Fibroblast of lung (primary cell): ENCODE measurements around the gene ATG7. TPM values are rescaled to one million over a fixed set of nuclear protein-coding genes. Genes with fewer than 3 reads are reported as not detected.
A peak's percentile ranks its signal among the peaks of the same experiment; 100 is the strongest.

Experiments
- DNase-seq, 2 donors: peaks; one replicate each; pipeline versions ENCODE4 v3.0.0 to v3.0.0-alpha.2; 2010; ENCODE audit warnings: low read depth in 2 of 2
- H2AFZ ChIP-seq: 2 replicates; pipeline ENCODE4 v1.5.1; 2012; ENCODE audit warnings: low read length, control low read depth, inconsistent platforms
- H3K27ac ChIP-seq: 2 replicates; pipeline ENCODE4 v1.5.1; 2011; ENCODE audit warnings: low read length, control low read depth; ENCODE audit not compliant: insufficient read depth
- H3K27me3 ChIP-seq: 2 replicates; pipeline ENCODE4 v1.5.1; 2011; ENCODE audit warnings: mild to moderate bottlenecking, low read length; ENCODE audit not compliant: control insufficient read depth, insufficient read depth
- H3K36me3 ChIP-seq: 2 replicates; pipeline ENCODE4 v1.5.1; 2011; ENCODE audit warnings: low read length; ENCODE audit not compliant: control insufficient read depth, insufficient read depth
- H3K4me1 ChIP-seq: 2 replicates; pipeline ENCODE4 v1.5.1; 2011; ENCODE audit warnings: low read length; ENCODE audit not compliant: control insufficient read depth, insufficient read depth; ENCODE audit errors: extremely low read depth
- H3K4me2 ChIP-seq: 2 replicates; pipeline ENCODE4 v1.5.1; 2011; ENCODE audit warnings: low read length, control low read depth; ENCODE audit not compliant: insufficient read depth; ENCODE audit errors: extremely low read depth
- H3K4me3 ChIP-seq, 4 experiments: fragments of 200-600 bp in 1 of 4; sonication (generic) in 1 of 4; replicated peaks in 1 of 4; 2 replicates each; pipeline ENCODE4 v1.5.1; 2011 to 2016; ENCODE audit warnings: low read length in 4 of 4, low read depth in 3 of 4, mild to moderate bottlenecking in 3 of 4, control low read depth in 2 of 4, inconsistent platforms in 1 of 4, mixed read lengths in 1 of 4; ENCODE audit not compliant: insufficient read depth in 1 of 4; ENCODE audit errors: control extremely low read depth in 1 of 4
- H3K79me2 ChIP-seq: 2 replicates; pipeline ENCODE4 v1.5.1; 2012; ENCODE audit warnings: mild to moderate bottlenecking, low read length, inconsistent platforms; ENCODE audit not compliant: control insufficient read depth, insufficient read depth
- H3K9ac ChIP-seq: 2 replicates; pipeline ENCODE4 v1.5.1; 2011; ENCODE audit warnings: mild to moderate bottlenecking, low read length, control low read depth; ENCODE audit not compliant: insufficient read depth
- H3K9me3 ChIP-seq: 2 replicates; pipeline ENCODE4 v1.5.1; 2012; ENCODE audit warnings: low read depth, low read length; ENCODE audit not compliant: control insufficient read depth, insufficient read depth
- H4K20me1 ChIP-seq: 2 replicates; pipeline ENCODE4 v1.5.1; 2011; ENCODE audit warnings: low read length; ENCODE audit not compliant: control insufficient read depth, insufficient read depth; ENCODE audit errors: extremely low read depth
- EZH2 ChIP-seq: IDR thresholded peaks from 2 replicates; pipeline ENCODE4 v1.5.1; 2012; ENCODE audit warnings: low read length, control low read depth, mild to moderate bottlenecking; ENCODE audit errors: missing control alignments
- polyA plus RNA-seq, 2 donors: library from polyadenylated mRNA; depleted of rRNA in 1 of 2; stranded (reverse) in 1 of 2; unstranded in 1 of 2; fragments of >200 nt; gene quantifications; 2 replicates each; pipeline ENCODE4 v1.2.1, GENCODE V29; 2011 to 2012; ENCODE audit warnings: missing spikeins in 1 of 2
- total RNA-seq: library from RNA; depleted of rRNA; stranded (reverse); fragments of >200 nt; gene quantifications from 2 replicates; pipeline ENCODE4 v1.2.1, GENCODE V29; 2014
- TF ChIP-seq, protein P1 (sequence below), 2 donors: IDR thresholded peaks in 1 of 2; conservative IDR thresholded peaks in 1 of 2; 1 replicate in 1 of 2; 2 replicates in 1 of 2; pipeline ENCODE4 v1.5.1; 2011 to 2012; ENCODE audit warnings: low read length in 2 of 2, control low read depth in 1 of 2, inconsistent platforms in 1 of 2, low read depth in 1 of 2, mild to moderate bottlenecking in 1 of 2

ATG7 gene
- total and polyA plus RNA-seq, 2 donors (not counting 1 experiment from before 2014, with no cell fraction given) = 50.8 to 56.5 TPM

DNA sequence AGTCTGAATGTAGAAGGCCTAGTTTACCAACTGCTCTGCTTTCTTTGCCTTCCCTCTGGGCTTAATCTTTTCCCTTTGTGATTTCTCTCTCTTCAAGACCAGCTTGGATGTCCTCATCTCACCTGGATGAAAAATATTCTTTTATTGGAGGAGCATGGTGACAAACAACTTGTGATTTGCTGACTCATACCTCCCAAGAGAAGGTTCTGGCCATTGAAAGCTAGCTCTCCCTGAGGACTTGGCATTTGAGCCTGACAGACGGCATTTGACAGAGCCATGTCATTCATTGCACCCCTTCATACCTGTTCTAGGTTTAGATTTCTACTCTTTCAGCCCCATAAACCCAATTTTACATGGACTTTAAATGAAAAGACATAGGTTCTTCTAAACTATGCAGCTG is 33.3 kb downstream of the ATG7 start:
- DNase-seq = no peak
- Histone ChIP-seq H3K27ac (no peak overlapping the region), H2AFZ (no peak overlapping the region), H4K20me1 (no peaks in the 10 kb centered on the region), H3K9ac (no peak overlapping the region), H3K27me3 (no peaks in the 10 kb centered on the region), H3K79me2 (no peaks in the 10 kb centered on the region), H3K36me3 (peaks cover 7% of the 10 kb centered on the region), H3K4me1 (no peaks in the 10 kb centered on the region), H3K4me3 (no peak overlapping the region), H3K4me2 (no peak overlapping the region), H3K9me3 (no peaks in the 10 kb centered on the region)
- TF ChIP-seq EZH2 = no peak
- TF ChIP-seq, protein P1, sequence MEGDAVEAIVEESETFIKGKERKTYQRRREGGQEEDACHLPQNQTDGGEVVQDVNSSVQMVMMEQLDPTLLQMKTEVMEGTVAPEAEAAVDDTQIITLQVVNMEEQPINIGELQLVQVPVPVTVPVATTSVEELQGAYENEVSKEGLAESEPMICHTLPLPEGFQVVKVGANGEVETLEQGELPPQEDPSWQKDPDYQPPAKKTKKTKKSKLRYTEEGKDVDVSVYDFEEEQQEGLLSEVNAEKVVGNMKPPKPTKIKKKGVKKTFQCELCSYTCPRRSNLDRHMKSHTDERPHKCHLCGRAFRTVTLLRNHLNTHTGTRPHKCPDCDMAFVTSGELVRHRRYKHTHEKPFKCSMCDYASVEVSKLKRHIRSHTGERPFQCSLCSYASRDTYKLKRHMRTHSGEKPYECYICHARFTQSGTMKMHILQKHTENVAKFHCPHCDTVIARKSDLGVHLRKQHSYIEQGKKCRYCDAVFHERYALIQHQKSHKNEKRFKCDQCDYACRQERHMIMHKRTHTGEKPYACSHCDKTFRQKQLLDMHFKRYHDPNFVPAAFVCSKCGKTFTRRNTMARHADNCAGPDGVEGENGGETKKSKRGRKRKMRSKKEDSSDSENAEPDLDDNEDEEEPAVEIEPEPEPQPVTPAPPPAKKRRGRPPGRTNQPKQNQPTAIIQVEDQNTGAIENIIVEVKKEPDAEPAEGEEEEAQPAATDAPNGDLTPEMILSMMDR (conservative IDR thresholded peaks at IDR 0.05 in 1 of 2, IDR thresholded peaks at IDR 0.05 in 1 of 2; ENCODE audit: low read depth in 1 of 2, low read length in 2 of 2) = no peak

DNA sequence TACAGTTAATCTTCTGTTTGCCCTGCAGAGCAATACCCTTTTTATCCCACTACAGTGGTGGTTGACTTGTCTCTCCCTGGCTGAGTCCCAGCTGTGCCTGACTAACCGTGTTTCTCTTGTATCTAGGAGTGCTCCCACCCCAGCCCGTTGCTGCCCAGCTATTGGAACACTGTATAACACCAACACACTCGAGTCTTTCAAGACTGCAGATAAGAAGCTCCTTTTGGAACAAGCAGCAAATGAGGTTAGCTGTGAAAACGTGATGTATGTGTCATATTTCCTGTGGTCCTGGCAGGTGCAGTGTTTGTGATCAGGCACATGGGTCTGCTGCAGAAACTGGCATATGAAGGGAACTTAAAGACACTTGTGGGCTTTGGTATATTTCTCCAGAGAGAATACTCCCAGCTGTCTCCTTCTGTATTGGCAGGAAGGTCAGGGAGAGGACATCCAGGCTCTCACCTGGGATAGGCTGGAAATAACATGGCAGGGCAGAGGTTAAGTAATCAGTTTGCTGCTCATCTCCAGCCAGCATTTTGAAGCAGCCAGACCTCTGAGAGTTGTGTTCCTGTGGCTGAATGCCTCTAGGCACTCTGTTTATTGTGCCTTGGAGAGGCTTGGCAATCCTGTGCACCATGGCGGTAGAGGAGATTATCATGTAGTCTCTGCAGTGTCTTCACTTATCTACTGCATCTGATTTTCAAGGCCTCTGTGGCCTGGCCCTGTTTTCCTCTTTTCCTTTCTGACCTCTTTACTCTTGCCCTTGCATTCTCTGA is 34.8 kb downstream of the ATG7 start:
- H3K27ac ChIP-seq = no peak overlapping the region
- DNase-seq = peak in 1 of 2 donors; percentile 71
- TF ChIP-seq, protein P1 (conservative IDR thresholded peaks at IDR 0.05 in 1 of 2, IDR thresholded peaks at IDR 0.05 in 1 of 2; ENCODE audit: low read depth in 1 of 2, low read length in 2 of 2) = no peak
- no peak for TF ChIP-seq EZH2

GRCh38 chr3:11307830-11308432 is 35.7 kb downstream of the ATG7 start:
- Histone ChIP-seq H3K9ac (no peak overlapping the region), H3K9me3 (no peaks in the 10 kb centered on the region), H4K20me1 (no peaks in the 10 kb centered on the region), H2AFZ (no peak overlapping the region), H3K4me2 (no peak overlapping the region), H3K4me1 (no peaks in the 10 kb centered on the region), H3K27ac (no peak overlapping the region), H3K36me3 (peaks cover 7% of the 10 kb centered on the region), H3K79me2 (no peaks in the 10 kb centered on the region), H3K27me3 (no peaks in the 10 kb centered on the region), H3K4me3 (no peak overlapping the region)
- TF ChIP-seq, protein P1 (conservative IDR thresholded peaks at IDR 0.05 in 1 of 2, IDR thresholded peaks at IDR 0.05 in 1 of 2; ENCODE audit: low read depth in 1 of 2, low read length in 2 of 2) = no peak
- TF ChIP-seq EZH2 = no peak
- no peak for DNase-seq

More for the DNA sequence above, 34.8 kb downstream of the ATG7 start:
- no peaks in the 10 kb centered on the region for H3K4me1 ChIP-seq
- no peak overlapping the region for H3K9ac ChIP-seq
- H3K36me3 ChIP-seq = peaks cover 7% of the 10 kb centered on the region
- no peak overlapping the region for H2AFZ ChIP-seq
- no peaks in the 10 kb centered on the region for H3K27me3 ChIP-seq
- no peaks in the 10 kb centered on the region for H3K79me2 ChIP-seq
- H3K9me3 ChIP-seq = no peaks in the 10 kb centered on the region
- H3K4me2 ChIP-seq = no peak overlapping the region
- no peaks in the 10 kb centered on the region for H4K20me1 ChIP-seq
- H3K4me3 ChIP-seq = no peak overlapping the region
